K562 (cell line): ENCODE measurements around the gene ZFP64. TPM values are rescaled to one million over a fixed set of nuclear protein-coding genes. Genes with fewer than 3 reads are reported as not detected.
"Not testable (repeated sequence)": the region's sequence is repeated elsewhere in the genome, so short reads cannot be mapped to it uniquely, and the experiment has no call there.

ENCODE experiments used
- ATAC-seq: fragments of 200-7000 bp; cut with Tn5 transposase; 3 replicates; pipeline ENCODE4 v1.9.1; 2020; ENCODE audit warnings: moderate library complexity
- BruUV-seq: library from RNA; stranded (reverse); fragments of 400-500 nt; replicated peaks from 2 replicates; lab custom pipeline; 2021; lab: Mats Ljungman, UMichigan
- CTCF ChIA-PET: fragments of 300-600 bp; formaldehyde crosslinking; extraction: SDS; loops from one replicate; lab custom pipeline; 2021; ENCODE audit warnings: low intra/inter-chr PET ratio; lab: Yijun Ruan, JAX
- POLR2A ChIA-PET: fragments of 300-600, 350-650 bp; sonication (Branson Sonifier 250); formaldehyde crosslinking; extraction: SDS; loops from one replicate; lab custom pipeline; 2021; ENCODE audit warnings: antibody characterized with exemption, inconsistent platforms; lab: Yijun Ruan, JAX
- DNase-seq, 4 experiments: peaks; one replicate each; pipeline versions ENCODE4 v3.0.0 to v3.0.0-alpha.2; 2011 to 2018; ENCODE audit warnings: low spot score in 3 of 4, mixed read lengths in 3 of 4; ENCODE audit errors: extremely low read depth in 1 of 4
- FAIRE-seq: peaks from 2 replicates; lab custom pipeline; 2011; peaks lifted over from hg19 to GRCh38; lab: Jason Lieb, UNC
- H2AFZ ChIP-seq: 2 replicates; pipeline ENCODE4 v1.6.0; 2011; ENCODE audit warnings: low read depth, low read length, control low read depth, inconsistent platforms
- H3K27ac ChIP-seq: fragments of 200-600 bp; 3 replicates; pipeline ENCODE4 v1.8.0; 2011; ENCODE audit warnings: low read depth, mild to moderate bottlenecking, control low read depth, inconsistent platforms, low read length, moderate library complexity, mixed read lengths; ENCODE audit errors: extremely low read depth
- H3K27me3 ChIP-seq, 2 experiments: fragments of 300-600 bp in 1 of 2; 2 replicates in 1 of 2; 3 replicates in 1 of 2; pipeline versions ENCODE4 v1.6.0 to v1.8.0; 2011; ENCODE audit warnings: inconsistent platforms in 2 of 2, low read length in 2 of 2, mild to moderate bottlenecking in 1 of 2, mixed read lengths in 1 of 2, moderate library complexity in 1 of 2; ENCODE audit not compliant: control insufficient read depth in 2 of 2, insufficient read depth in 2 of 2
- H3K36me3 ChIP-seq: fragments of 300-600 bp; 3 replicates; pipeline ENCODE4 v1.8.0; 2011; ENCODE audit warnings: mild to moderate bottlenecking, low read length, inconsistent platforms; ENCODE audit not compliant: control insufficient read depth, insufficient read depth
- H3K4me1 ChIP-seq, 2 experiments: fragments of 200-600 bp in 1 of 2; replicated peaks in 1 of 2; 2 replicates in 1 of 2; 3 replicates in 1 of 2; pipeline versions ENCODE4 v1.5.1 to v1.8.0; 2011; ENCODE audit warnings: inconsistent platforms in 2 of 2, low read length in 2 of 2, mild to moderate bottlenecking in 1 of 2, mixed read lengths in 1 of 2, moderate library complexity in 1 of 2; ENCODE audit not compliant: control insufficient read depth in 2 of 2, insufficient read depth in 2 of 2
- H3K4me2 ChIP-seq: 2 replicates; pipeline ENCODE4 v1.6.1; 2011; ENCODE audit warnings: low read length, control low read depth, inconsistent platforms, mixed read lengths; ENCODE audit not compliant: insufficient read depth
- H3K4me3 ChIP-seq: fragments of 200-600 bp; sonication (generic), shearing (Covaris generic); 2 replicates; pipeline ENCODE4 v1.5.1; 2016; ENCODE audit warnings: control low read depth, inconsistent platforms
- H3K79me2 ChIP-seq: fragments of 200-600 bp; 3 replicates; pipeline ENCODE4 v1.8.0; 2011; ENCODE audit warnings: low read length, inconsistent platforms; ENCODE audit not compliant: control insufficient read depth, insufficient read depth
- H3K9ac ChIP-seq, 2 experiments: 2 replicates each; pipeline versions ENCODE4 v1.6.0 to v1.6.1; 2011; ENCODE audit warnings: low read depth in 2 of 2, low read length in 2 of 2, control low read depth in 1 of 2, inconsistent platforms in 1 of 2, mild to moderate bottlenecking in 1 of 2, mixed read lengths in 1 of 2; ENCODE audit not compliant: insufficient read depth in 1 of 2
- H3K9me1 ChIP-seq: one replicate; pipeline ENCODE4 v1.6.0; 2011; ENCODE audit warnings: inconsistent platforms, mild to moderate bottlenecking, low read length, moderate library complexity; ENCODE audit not compliant: control insufficient read depth, insufficient read depth
- H3K9me3 ChIP-seq: replicated peaks from 2 replicates; pipeline ENCODE4 v1.5.1; 2011; ENCODE audit warnings: low read depth, low read length, inconsistent platforms; ENCODE audit not compliant: control insufficient read depth, insufficient read depth
- H4K20me1 ChIP-seq: replicated peaks from 2 replicates; pipeline ENCODE4 v1.6.1; 2011; ENCODE audit warnings: low read length, inconsistent platforms, mixed read lengths; ENCODE audit not compliant: control insufficient read depth, insufficient read depth
- DDX20 ChIP-seq: fragments of 450-650 bp; IDR thresholded peaks from 2 replicates; pipeline ENCODE4 v1.6.1; 2016; ENCODE audit warnings: missing genetic modification characterization, low read depth, mild to moderate bottlenecking, missing compliant biosample characterization, moderate library complexity
- HDAC2 ChIP-seq: fragments of 450-650 bp; IDR thresholded peaks from 2 replicates; pipeline ENCODE4 v1.6.1; 2016; ENCODE audit warnings: mild to moderate bottlenecking
- NONO ChIP-seq, 2 experiments: fragments of 200-400 bp in 1 of 2; fragments of 450-650 bp in 1 of 2; formaldehyde crosslinking in 1 of 2; IDR thresholded peaks; 2 replicates each; pipeline ENCODE4 v1.6.1; 2017; ENCODE audit warnings: low read depth in 2 of 2, mild to moderate bottlenecking in 2 of 2, moderate library complexity in 2 of 2, low read length in 1 of 2
- PYGO2 ChIP-seq: fragments of 450-650 bp; IDR thresholded peaks from 2 replicates; pipeline ENCODE4 v1.6.1; 2016; ENCODE audit warnings: mild to moderate bottlenecking, missing genetic modification characterization, moderate library complexity, missing compliant biosample characterization
- TRIM28 ChIP-seq: fragments of 450-650 bp; IDR thresholded peaks from 2 replicates; pipeline ENCODE4 v1.6.1; 2017
- WGBS: fragments of 100-300 bp; shearing (Covaris generic); methylation state at CpG from one replicate; pipeline ENCODE4 v1.1.6; 2016; ENCODE audit warnings: low coverage, mixed read lengths; ENCODE audit not compliant: insufficient coverage; ENCODE audit errors: missing lambda C conversion rate; 5-methylcytosine and 5-hydroxymethylcytosine counted together
- in situ Hi-C: fragments of 300-500 bp; cut with MboI; formaldehyde crosslinking; loops from 4 replicates; pipeline ENCODE4 v1.15.0; 2018; ENCODE audit warnings: inconsistent platforms, mixed read lengths
- intact Hi-C: fragments of 100-400 bp; cut with micrococcal nuclease; formaldehyde crosslinking; loops from 2 replicates; pipeline ENCODE4 v1.14.2; 2022
- polyA plus RNA-seq, 8 experiments: library from polyadenylated mRNA; depleted of rRNA in 4 of 8; stranded (reverse) in 5 of 8; unstranded in 3 of 8; fragments of >200 nt; fragmentation: Nextera tagmentation in 2 of 8; fragmentation: Illumina TruSeq in 1 of 8; extraction: Ambion mirVana in 2 of 8; extraction: Trizol in 1 of 8; gene quantifications; 2 replicates each; pipeline versions ENCODE4 v1.2.1 to v1.2.3, GENCODE V29; 2011 to 2014; ENCODE audit warnings: inconsistent platforms in 1 of 8, missing spikeins in 1 of 8
- total RNA-seq, 7 experiments: library from RNA; depleted of rRNA in 6 of 7; stranded (reverse); fragments of >200 nt in 6 of 7; fragmentation: Illumina TruSeq in 2 of 7; extraction: Trizol in 2 of 7; gene quantifications; 2 replicates each; pipeline versions ENCODE4 v1.2.1 to v1.2.3, GENCODE V29; 2011 to 2021; ENCODE audit warnings: low replicate concordance in 1 of 7
- TF ChIP-seq, protein P1 (sequence below): fragments of 450-650 bp; IDR thresholded peaks from 2 replicates; pipeline ENCODE4 v1.6.1; 2018; ENCODE audit warnings: mild to moderate bottlenecking, low read depth; ENCODE audit not compliant: partially characterized antibody
- TF ChIP-seq, protein P2 (sequence below): fragments of 450-650 bp; formaldehyde crosslinking; IDR thresholded peaks from 2 replicates; pipeline ENCODE4 v1.4.0; 2020; ENCODE audit warnings: mild to moderate bottlenecking, moderate library complexity

Gene ZFP64
- total and polyA plus RNA-seq, 9 of the 15 experiments (the other 6 are each of a cell fraction or from before 2014, with no cell fraction given): 1.4 to 13.4 (median 7.0) TPM

DNA sequence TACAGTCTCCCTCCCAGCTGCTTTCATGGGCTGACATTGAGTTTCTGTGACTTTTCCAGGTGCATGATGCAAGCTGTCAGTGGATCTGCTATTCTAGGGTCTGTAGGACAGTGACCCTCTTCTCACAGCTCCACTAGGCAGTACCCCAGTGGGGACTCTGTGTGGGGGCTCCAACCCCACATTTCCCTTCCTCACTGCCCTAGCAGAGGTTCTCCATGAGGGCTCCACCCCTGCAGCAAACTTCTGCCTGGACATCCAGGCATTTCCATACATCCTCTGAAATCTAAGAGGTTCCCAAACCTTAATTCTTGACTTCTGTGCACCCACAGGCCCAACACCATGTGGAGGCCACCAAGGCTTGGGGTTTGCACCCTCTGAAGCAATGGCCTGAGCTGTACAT, 29.3 kb upstream of the ZFP64 start:
- H3K9me3 ChIP-seq, H3K9ac ChIP-seq, in situ Hi-C loops, H3K27ac ChIP-seq, FAIRE-seq, H3K4me3 ChIP-seq, H3K27me3 ChIP-seq, BruUV-seq, H2AFZ ChIP-seq, H4K20me1 ChIP-seq, POLR2A ChIA-PET, H3K4me2 ChIP-seq, H3K9me1 ChIP-seq, ATAC-seq, intact Hi-C loops, CTCF ChIA-PET, H3K4me1 ChIP-seq, H3K36me3 ChIP-seq, DNase-seq: not testable (repeated sequence)
- H3K79me2 ChIP-seq: peaks cover 10% of the 10 kb centered on the region; the same call in 2 of the 3 replicates
- TF ChIP-seq, protein P1, sequence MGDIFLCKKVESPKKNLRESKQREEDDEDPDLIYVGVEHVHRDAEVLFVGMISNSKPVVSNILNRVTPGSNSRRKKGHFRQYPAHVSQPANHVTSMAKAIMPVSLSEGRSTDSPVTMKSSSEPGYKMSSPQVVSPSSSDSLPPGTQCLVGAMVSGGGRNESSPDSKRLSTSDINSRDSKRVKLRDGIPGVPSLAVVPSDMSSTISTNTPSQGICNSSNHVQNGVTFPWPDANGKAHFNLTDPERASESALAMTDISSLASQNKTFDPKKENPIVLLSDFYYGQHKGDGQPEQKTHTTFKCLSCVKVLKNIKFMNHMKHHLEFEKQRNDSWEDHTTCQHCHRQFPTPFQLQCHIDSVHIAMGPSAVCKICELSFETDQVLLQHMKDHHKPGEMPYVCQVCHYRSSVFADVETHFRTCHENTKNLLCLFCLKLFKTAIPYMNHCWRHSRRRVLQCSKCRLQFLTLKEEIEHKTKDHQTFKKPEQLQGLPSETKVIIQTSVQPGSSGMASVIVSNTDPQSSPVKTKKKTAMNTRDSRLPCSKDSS: peak; percentile 67
- TF ChIP-seq TRIM28: peak; percentile 81

DNA sequence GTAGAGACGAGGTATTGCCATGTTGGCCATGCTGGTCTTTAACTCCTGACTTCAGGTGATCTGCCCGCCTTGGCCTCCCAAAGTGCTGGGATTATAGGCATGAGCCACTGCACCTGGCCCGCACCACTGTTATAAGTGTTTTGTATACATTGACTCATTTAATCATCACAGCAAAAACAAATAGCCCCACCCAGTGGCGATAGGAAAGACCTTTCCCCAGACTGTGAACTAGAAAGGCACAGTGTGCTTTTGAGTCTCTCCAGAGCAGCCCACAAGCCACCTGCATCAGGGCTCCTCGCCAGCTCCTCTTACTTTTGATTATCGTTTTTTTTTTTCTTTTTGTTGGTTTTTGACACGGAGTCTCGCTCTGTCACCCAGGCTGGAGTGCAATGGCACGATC, 27.9 kb upstream of the ZFP64 start:
- in situ Hi-C loops (no loop called here), intact Hi-C loops (loop anchor here (10.0 kb wide), 1 partner anchor 95 kb away; no protein-coding TSS in a partner anchor)
- H3K9me1 ChIP-seq: no peaks in the 10 kb centered on the region
- no TSS peak for BruUV-seq
- POLR2A ChIA-PET: interaction anchor here (0.6 kb wide), 1 partner anchor 835 kb away, joined by 3 read pairs; no protein-coding TSS in a partner anchor
- H3K9ac ChIP-seq: no peak overlapping the region
- H3K27ac ChIP-seq: no peak overlapping the region
- H3K4me2 ChIP-seq: no peak overlapping the region
- H3K36me3 ChIP-seq: peaks cover 2% of the 10 kb centered on the region; the same call in 2 of the 3 replicates
- ATAC-seq (no peak), FAIRE-seq (no peak), DNase-seq (no peak)
- H2AFZ ChIP-seq: no peak overlapping the region
- peaks cover 4% of the 10 kb centered on the region for H3K9me3 ChIP-seq
- 13% methylated on average over 9 of the region's 9 CpGs for WGBS
- no peaks in the 10 kb centered on the region for H4K20me1 ChIP-seq
- no peaks in the 10 kb centered on the region for H3K27me3 ChIP-seq
- H3K4me3 ChIP-seq: no peak overlapping the region
- CTCF ChIA-PET: no interaction called here
- H3K4me1 ChIP-seq: no peaks in the 10 kb centered on the region
- H3K79me2 ChIP-seq: peaks cover 10% of the 10 kb centered on the region; the same call in 2 of the 3 replicates
- TF ChIP-seq HDAC2 (no peak), DDX20 (tag) (no peak), NONO (IDR thresholded peaks at IDR 0.05; ENCODE audit: low read depth in 2 of 2, low read length in 1 of 2) (no peak), PYGO2 (no peak)
- TF ChIP-seq, protein P2, sequence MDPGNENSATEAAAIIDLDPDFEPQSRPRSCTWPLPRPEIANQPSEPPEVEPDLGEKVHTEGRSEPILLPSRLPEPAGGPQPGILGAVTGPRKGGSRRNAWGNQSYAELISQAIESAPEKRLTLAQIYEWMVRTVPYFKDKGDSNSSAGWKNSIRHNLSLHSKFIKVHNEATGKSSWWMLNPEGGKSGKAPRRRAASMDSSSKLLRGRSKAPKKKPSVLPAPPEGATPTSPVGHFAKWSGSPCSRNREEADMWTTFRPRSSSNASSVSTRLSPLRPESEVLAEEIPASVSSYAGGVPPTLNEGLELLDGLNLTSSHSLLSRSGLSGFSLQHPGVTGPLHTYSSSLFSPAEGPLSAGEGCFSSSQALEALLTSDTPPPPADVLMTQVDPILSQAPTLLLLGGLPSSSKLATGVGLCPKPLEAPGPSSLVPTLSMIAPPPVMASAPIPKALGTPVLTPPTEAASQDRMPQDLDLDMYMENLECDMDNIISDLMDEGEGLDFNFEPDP (CRISPR knock-in tag): no peak
